Transverse colon (tissue), 4 donors: ENCODE results near the gene WRNIP1.

Experiments used
- EP300 ChIP-seq: sonication (generic); formaldehyde crosslinking; IDR thresholded peaks from one replicate; pipeline ENCODE4 v1.6.1; 2017; ENCODE audit warnings: antibody characterized with exemption, low read depth
- POLR2A ChIP-seq: fragments of 450-650 bp; IDR thresholded peaks from one replicate; pipeline ENCODE4 v1.6.1; 2016; ENCODE audit warnings: antibody characterized with exemption, mild to moderate bottlenecking, moderate library complexity
- POLR2AphosphoS5 ChIP-seq, 3 donors: sonication (generic); formaldehyde crosslinking; IDR thresholded peaks; one replicate each; pipeline ENCODE4 v1.6.1; 2016; ENCODE audit warnings: antibody characterized with exemption in 3 of 3
- TF ChIP-seq, protein P1 (sequence below), 5 experiments: fragments of 200-600 bp in 3 of 5; fragments of 450-650 bp in 2 of 5; sonication (generic) in 3 of 5; IDR thresholded peaks; 1 replicate in 2 of 5; 2 replicates in 3 of 5; pipeline ENCODE4 v1.5.1; 2016 to 2017; ENCODE audit warnings: antibody characterized with exemption in 5 of 5, inconsistent platforms in 3 of 5, mild to moderate bottlenecking in 2 of 5, moderate library complexity in 1 of 5

DNA sequence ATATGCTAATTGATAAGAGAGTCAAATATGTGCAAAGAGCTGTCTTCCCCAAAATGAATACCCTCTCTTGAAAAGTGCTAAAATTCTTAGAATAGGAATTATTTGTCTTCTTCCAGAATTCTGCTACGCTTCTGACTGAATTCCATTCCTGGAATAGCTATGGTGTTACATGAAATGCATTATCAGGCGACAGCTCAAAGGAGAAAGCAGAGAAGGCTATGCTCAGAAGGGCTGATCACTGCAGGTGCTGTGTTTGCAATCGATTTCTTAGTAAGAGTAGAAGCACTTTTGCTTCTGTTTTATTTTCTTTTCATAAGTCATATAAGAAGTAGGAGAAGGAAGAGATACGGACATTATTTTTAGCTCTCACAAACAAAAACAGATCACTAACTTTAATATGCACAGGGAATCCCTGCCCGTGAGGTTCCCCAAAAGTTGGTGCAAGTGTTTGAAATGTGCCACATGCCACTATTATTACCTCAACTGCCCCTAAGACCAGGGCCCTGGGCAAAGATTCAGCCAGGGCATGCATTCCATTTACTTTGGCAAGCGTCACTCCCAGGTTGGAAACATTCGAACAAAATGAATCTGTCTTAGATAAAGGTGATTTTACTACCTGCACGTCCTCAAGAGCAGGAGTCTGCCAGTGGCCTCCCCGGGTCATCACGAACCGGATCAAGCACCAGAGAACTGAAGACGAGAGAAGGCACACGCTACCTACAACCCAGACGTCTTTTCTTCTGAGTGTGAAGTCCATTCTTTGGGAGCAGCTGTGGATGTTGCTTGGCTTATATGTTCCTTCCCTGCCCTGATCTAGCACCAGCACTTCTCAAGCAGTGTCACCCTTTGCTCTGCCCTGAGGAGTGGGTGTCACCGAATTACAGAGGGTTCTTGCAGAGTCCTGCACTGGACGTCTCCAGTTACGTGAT is 21.6 kb upstream of the WRNIP1 start:
- TF ChIP-seq, protein P1, sequence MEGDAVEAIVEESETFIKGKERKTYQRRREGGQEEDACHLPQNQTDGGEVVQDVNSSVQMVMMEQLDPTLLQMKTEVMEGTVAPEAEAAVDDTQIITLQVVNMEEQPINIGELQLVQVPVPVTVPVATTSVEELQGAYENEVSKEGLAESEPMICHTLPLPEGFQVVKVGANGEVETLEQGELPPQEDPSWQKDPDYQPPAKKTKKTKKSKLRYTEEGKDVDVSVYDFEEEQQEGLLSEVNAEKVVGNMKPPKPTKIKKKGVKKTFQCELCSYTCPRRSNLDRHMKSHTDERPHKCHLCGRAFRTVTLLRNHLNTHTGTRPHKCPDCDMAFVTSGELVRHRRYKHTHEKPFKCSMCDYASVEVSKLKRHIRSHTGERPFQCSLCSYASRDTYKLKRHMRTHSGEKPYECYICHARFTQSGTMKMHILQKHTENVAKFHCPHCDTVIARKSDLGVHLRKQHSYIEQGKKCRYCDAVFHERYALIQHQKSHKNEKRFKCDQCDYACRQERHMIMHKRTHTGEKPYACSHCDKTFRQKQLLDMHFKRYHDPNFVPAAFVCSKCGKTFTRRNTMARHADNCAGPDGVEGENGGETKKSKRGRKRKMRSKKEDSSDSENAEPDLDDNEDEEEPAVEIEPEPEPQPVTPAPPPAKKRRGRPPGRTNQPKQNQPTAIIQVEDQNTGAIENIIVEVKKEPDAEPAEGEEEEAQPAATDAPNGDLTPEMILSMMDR (IDR thresholded peaks at IDR 0.05): no peak
- TF ChIP-seq POLR2A (no peak), POLR2AphosphoS5 (IDR thresholded peaks at IDR 0.05) (no peak), EP300 (no peak)
